Activated CD4-positive, alpha-beta T cell treated with anti-CD3 and anti-CD28 coated beads, Interleukin-2, Interleukin-4, amounts not matched to agents 100 ng/mL and 50 ng/mL, durations not matched to agents 16 hours and 8 hours (primary cell): Measurements from ENCODE around the gene GPX2.

ENCODE experiments used
- DNase-seq: peaks from one replicate; pipeline ENCODE4 v3.0.0-alpha.2; 2020; ENCODE audit warnings: low spot score

Gene GPX2

GRCh38 chr14:64958743-64959142 is 16.2 kb upstream of the GPX2 start:
- no peak for DNase-seq

GRCh38 chr14:64958201-64958600 is 15.7 kb upstream of the GPX2 start:
- DNase-seq = no peak

- DNase-seq = no peak
These were observed 14.3 kb upstream of the GPX2 start for GRCh38 chr14:64956697-64957406.

DNA sequence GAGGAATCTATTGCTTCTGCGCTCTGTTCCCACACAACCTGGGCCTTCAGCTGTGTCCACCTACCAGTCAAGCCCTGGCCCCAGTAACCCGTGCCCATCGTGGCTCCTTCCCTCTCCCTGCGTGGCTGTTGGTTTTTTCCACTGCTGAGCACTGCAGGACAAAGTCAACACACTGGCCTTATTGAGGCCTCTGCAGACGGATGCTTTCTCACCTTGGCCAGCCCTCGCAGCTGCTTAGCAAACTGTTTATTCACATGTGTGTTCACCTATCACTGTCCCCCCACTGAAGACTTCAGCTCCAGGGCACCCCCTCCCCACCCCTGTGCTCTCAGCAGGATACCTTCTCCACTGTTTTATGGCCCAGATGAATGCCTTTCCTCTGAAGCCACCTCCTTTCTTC is 12.8 kb upstream of the GPX2 start:
- no peak for DNase-seq

DNA sequence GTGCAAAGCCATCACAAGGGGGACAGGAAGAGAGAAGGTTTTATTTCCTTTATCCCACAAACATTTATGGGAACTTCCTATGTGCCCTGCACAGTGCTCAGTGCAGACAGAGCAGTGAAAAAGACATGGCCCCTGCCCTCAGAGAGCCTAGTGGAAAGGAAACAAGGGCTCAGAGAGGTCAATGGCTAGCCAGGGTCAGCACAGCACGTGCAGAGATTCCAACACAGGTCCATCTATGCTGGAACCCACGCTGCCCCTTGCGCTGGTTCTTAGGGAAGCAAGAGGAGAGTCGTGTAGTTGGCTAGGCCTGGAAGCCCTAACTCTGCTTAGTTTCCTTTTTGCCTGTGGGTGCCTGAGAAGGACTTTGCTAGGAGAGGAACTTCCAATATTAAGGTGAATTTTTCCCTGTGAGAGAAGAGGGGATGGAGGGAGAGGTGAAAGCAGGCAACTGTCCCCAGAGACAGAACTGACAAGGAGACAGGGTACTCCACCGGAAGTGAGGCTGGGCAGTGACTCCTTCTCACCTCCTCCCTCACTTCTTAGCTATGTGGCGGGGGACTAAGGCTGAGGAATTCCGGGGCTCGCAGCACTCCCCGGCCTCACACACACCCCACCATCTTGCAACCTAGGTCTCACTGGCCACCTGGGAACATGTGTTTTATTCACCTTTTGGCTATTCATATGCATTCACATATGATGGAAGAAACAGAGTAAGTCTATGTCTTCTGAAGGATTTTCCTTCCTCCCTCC is 12.1 kb upstream of the GPX2 start:
- no peak for DNase-seq

DNA sequence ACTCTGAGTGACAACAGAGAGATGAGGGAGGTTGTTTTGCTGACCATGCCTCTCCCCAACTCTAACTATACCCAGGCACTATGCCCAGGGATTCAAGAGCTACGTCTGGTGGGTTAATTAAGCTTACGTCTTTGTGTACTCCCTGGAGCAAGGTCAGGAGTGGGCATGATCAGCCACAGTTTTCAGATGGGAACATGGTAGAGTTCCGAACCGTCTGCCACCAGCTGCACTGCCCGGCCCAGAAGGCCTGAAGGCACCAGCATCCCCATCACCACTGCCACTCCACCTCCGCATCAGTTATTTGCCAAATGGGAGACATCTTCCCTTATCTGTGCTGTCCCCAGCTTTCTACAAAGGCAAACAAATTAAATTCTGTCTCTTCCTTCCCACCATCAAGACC is 11.1 kb upstream of the GPX2 start:
- no peak for DNase-seq

- no peak for DNase-seq
These were observed 10.7 kb upstream of the GPX2 start for GRCh38 chr14:64953310-64953654.

DNA sequence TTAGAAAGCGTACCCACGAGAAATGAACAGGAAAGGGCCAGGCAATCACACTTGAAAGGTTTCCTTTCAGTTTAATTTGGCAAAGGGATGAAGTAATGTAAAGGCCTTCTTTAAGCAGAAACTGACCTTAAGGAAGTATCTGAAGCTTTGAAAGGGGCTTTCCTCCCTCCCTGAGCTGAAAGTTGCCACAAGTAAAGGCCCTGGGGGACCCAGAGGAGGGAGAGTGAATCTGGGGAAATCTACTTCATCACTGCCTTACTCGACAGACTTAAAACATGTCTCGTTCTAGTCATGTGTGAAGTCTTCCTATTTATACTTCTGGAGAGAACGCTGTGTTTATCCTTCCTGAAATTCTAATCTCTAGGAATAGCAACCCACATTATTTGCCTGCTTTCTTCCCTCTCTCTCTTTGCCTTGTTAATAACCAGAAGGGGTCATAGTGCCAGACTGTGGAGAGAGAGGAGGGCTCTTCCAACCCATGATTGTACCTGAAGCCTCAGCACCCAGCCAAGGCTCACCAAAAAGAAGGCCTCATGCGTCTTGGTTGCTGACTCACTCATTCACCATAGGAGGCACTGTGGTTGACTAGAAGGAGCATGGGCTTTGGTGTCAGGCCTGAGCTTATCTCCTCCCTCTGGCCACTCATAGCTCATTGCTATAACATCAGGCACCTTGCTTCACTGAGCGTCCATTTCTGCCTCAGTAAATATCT is 10.2 kb upstream of the GPX2 start:
- no peak for DNase-seq

DNA sequence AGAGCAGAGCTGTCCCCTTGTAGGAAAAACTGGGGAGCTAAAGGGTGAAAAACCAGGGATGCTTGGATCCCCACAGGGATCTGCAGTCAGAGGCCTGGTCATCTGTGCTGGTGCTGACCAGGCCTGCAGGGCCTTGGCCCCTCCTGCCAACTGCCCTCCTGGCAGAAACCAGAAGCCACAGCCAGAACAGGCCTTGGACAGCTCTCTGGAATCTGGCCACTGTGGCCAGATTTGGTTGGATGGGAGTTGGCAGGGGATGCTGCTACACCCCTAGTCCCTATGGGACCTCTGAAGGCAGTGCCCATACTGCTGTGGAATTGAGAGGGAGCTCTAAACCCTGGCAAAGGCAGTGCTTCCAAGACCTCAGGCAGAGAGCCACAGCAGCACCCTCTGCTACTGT is 9.2 kb upstream of the GPX2 start:
- no peak for DNase-seq

DNA sequence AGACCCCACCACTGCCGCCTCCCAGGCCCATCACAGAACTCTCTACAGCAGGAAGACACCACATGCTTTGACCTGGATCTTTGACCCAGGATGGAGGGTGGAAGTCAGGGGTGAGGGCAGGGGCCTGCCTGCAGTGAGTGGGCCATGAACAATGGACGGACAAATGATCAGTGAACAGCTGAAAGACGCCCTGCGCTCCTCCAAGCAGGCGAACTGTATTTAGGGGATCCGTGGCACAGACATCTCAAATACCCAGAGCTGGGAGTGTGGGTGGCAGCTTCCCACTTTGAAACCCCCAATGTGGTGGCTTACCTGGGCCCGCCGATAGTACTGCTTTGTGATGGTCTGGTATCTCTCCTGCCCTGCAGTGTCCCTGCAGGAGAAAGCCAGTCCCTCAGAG is 8.7 kb upstream of the GPX2 start:
- no peak for DNase-seq

GRCh38 chr14:64950889-64951288 is 8.3 kb upstream of the GPX2 start:
- no peak for DNase-seq

DNA sequence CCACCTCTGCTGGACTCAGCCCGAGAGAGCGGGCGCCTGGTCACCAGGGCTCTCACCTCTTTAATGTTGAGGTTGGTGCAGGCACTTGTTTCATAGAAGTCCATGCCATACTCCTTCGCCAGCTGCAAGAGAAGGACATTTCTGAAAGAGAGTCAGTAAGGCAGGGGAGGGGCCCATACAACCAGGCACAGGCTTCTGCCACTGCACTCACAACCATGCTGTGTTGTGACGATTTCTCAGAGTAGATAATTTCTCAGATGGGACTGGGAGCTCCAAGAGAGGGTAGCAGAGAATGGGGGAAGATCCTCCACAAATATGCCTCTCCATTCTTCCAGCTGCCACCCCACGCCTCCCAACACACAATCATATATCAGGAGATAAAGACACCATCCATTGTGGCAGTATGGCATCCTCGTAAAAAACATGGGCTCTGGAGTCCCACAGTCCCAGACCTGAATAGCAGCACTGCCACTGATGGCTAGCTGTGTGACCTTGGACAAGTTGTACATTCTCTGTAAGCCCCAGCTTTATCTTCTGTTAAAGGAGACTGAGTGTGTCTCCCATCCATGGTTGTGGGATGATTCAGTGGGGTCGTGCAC is 6.2 kb upstream of the GPX2 start:
- no peak for DNase-seq

GRCh38 chr14:64947710-64948611 is 5.4 kb upstream of the GPX2 start:
- no peak for DNase-seq

DNA sequence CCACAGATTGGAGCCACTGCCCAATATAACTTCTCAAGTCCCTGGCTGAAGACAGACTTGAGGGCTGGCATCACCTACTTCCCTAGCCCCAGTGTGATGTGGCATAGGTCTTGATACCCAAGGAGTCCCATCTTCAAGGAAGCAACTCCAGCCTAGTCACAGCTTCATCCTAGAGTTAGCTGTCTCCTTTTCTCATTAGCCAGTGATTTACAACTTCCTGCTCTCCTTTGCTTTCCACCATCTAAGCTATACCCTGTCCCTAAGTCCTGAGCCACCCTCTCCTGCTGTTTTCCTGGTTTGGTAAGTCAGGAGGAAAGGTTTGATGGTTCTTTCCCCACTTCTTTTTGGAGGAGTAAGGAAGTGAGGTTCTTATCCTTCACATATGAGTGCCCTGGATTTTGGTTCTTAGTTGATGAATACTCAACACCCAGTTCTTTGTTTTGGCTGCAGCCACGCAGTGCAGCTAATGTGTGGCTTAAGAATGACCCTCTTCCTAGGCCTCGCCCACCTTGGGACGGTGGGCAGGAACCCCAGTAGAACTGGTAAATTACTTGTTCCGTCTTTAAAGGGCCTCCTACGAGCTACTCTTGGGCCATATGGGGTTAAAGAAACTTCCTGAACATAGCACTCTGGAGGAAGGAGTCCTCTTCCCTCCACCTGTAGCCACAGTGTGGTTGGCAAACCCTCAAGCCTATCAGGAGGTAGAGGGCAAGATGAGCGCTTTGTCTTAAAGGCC is 3.9 kb upstream of the GPX2 start:
- no peak for DNase-seq

- no peak for DNase-seq
These were observed 3.1 kb upstream of the GPX2 start for GRCh38 chr14:64945431-64946178.

DNA sequence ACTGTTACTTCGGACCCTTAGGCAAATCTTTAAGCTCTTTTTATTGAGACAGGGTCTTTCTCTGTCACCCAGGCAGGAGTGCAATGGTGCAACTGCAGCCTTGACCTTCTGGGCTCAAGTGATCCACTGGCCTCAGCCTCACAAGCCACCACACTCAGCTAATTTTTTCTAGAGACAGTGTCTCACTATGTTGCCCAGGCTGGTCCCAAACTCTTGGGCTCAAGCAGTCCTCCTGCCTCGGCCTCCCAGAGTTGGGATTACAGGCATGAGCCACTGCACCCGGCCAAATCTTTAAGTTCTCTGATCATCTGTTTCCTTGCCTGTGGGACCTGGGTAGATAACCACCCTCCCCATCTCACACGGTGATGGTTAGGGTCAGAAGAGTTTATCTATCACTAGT is 2.3 kb upstream of the GPX2 start:
- DNase-seq = no peak

DNA sequence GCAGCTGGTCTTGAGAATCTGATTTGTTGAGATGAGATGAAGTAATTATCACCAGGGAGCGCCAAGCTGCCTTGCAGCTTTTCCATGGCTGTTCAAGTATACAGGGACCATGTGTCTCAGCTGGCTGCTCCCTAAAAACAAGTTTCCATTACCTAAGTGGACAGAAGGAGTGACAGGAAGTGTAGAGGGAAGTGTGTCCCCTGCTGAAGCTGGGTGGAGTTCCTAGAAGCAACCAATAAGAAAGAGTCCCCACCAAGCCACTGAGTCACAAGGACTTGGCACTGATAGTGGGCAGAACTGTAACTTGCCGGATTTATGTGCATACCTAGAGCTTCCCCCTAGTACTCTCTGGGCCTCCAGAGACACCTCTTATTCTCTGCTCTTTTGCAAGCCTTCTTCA is 1.5 kb upstream of the GPX2 start:
- no peak for DNase-seq

- DNase-seq = no peak
These were observed 1.0 kb upstream of the GPX2 start for GRCh38 chr14:64943556-64943955.

- no peak for DNase-seq
These were observed 2.1 kb downstream of the GPX2 start for GRCh38 chr14:64940336-64940910.

- DNase-seq = no peak
These were observed 2.7 kb downstream of the GPX2 start for GRCh38 chr14:64939817-64940190.
